Measurements from ENCODE around the gene RAI14. TPM values are rescaled to one million over a fixed set of nuclear protein-coding genes. Genes with fewer than 3 reads are reported as not detected.

Gene RAI14
- total RNA-seq, 1 experiment from 2014 or later, result 71.5 TPM

DNA sequence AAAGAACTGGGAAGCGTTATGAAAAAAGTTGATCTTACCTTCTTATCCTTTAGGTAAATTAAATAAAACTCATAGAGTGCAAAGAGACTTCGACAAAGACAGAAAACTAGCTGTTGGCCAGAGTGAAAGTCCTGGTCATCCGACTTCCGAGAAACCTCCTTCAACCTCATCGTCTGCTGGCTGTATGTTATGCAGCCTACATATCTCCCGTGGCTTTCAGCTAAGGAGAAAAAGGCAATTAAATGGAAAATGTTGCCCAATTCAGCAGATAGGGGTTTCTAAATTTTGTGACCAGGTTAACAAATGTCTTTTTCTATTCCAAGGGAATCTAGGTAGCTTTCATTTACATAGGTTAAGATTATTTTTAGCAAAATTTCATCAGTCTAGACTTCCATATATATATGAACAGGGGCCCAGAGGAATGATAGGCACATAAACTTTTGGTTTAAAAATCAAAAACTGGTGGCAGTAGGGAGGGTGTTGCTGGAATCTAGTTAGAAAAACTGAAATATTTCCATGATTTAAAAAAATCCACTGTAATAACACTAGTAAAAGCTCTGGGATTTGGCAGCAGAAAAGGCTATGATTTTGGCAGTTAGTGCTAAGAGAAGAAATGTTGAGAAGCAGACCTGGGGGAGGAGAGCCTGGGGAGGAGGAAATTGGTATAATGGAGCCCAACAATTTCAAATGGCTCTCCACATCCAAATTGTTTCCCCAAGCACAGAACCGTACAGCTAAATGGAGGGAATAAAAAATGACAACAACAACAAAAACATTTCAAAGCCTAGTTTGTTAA is 32.1 kb downstream of the RAI14 start:
- BruUV-seq (replicated peaks), result no TSS peak
- Histone ChIP-seq H3K9me3 (no peaks in the 10 kb centered on the region), H3K4me3 (ENCODE audit: low read depth, low read length) (no peak overlapping the region), H3K27me3 (replicated peaks; ENCODE audit: control insufficient read depth, insufficient read depth, low read length) (no peaks in the 10 kb centered on the region), H3K36me3 (ENCODE audit: control insufficient read depth, insufficient read depth, low read length) (no peaks in the 10 kb centered on the region), H3K4me1 (peaks cover 45% of the 10 kb centered on the region)
- Mint-ChIP-seq H3K27me3 (ENCODE audit: insufficient read depth, unreplicated experiment) (no peaks in the 10 kb centered on the region), H3K9me3 (ENCODE audit: unreplicated experiment) (no peaks in the 10 kb centered on the region), H3K36me3 (ENCODE audit: insufficient read depth, unreplicated experiment) (peaks cover 36% of the 10 kb centered on the region), H3K27ac (ENCODE audit: unreplicated experiment) (peak overlapping the region; percentile 88), H3K4me3 (ENCODE audit: unreplicated experiment) (no peak overlapping the region), H3K4me1 (ENCODE audit: low read depth, unreplicated experiment) (peaks cover 34% of the 10 kb centered on the region)
- ChIA-PET CTCF (no interaction called here), POLR2A (no interaction called here)
- TF ChIP-seq, protein P1, sequence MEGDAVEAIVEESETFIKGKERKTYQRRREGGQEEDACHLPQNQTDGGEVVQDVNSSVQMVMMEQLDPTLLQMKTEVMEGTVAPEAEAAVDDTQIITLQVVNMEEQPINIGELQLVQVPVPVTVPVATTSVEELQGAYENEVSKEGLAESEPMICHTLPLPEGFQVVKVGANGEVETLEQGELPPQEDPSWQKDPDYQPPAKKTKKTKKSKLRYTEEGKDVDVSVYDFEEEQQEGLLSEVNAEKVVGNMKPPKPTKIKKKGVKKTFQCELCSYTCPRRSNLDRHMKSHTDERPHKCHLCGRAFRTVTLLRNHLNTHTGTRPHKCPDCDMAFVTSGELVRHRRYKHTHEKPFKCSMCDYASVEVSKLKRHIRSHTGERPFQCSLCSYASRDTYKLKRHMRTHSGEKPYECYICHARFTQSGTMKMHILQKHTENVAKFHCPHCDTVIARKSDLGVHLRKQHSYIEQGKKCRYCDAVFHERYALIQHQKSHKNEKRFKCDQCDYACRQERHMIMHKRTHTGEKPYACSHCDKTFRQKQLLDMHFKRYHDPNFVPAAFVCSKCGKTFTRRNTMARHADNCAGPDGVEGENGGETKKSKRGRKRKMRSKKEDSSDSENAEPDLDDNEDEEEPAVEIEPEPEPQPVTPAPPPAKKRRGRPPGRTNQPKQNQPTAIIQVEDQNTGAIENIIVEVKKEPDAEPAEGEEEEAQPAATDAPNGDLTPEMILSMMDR (IDR thresholded peaks at IDR 0.05; ENCODE audit: insufficient read depth in 1 of 2, low read depth in 1 of 2, low read length in 1 of 2, severe bottlenecking in 1 of 2, unreplicated experiment in 1 of 2), result no peak
- no peak for DNase-seq
- intact Hi-C loops (cut with micrococcal nuclease; ENCODE audit: unreplicated experiment), result loop anchor here (5.0 kb wide), 2 partner anchors 149 to 201 kb away; partner anchors contain the start of gene TTC23L

DNA sequence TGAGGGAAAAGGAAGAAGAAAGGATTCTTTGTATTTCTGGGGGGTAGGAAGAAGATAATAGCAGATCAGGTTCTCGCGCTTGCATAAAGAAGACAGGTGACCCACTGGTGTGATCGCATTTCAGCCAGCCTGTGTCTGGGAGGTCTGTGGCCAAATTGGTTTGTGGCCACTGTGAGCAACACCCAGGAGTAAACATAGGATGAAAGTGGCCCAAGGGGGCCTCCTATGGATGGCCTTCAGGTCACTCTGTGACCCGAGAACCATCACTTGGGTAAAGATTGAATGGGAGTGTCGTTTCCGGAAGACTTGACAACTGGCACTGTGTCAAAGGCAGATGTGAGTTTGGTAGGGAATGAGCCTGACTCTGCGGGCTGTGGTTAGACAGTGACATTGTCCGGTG is 34.2 kb downstream of the RAI14 start:
- POLR2A ChIA-PET, result no interaction called here
- BruUV-seq (replicated peaks), result no TSS peak
- Histone ChIP-seq H3K36me3 (ENCODE audit: control insufficient read depth, insufficient read depth, low read length) (no peaks in the 10 kb centered on the region), H3K9me3 (no peaks in the 10 kb centered on the region), H3K4me1 (peaks cover 25% of the 10 kb centered on the region), H3K27me3 (replicated peaks; ENCODE audit: control insufficient read depth, insufficient read depth, low read length) (no peaks in the 10 kb centered on the region), H3K4me3 (ENCODE audit: low read depth, low read length) (no peak overlapping the region)
- no peak for DNase-seq
- H3K27me3 Mint-ChIP-seq (ENCODE audit: insufficient read depth, unreplicated experiment), result no peaks in the 10 kb centered on the region
- CTCF ChIA-PET, result no interaction called here
- H3K4me1 Mint-ChIP-seq (ENCODE audit: low read depth, unreplicated experiment), result peaks cover 36% of the 10 kb centered on the region
- no peak overlapping the region for H3K4me3 Mint-ChIP-seq (ENCODE audit: unreplicated experiment)
- H3K36me3 Mint-ChIP-seq (ENCODE audit: insufficient read depth, unreplicated experiment), result peaks cover 27% of the 10 kb centered on the region
- H3K9me3 Mint-ChIP-seq (ENCODE audit: unreplicated experiment), result no peaks in the 10 kb centered on the region
- H3K27ac Mint-ChIP-seq (ENCODE audit: unreplicated experiment), result no peak overlapping the region
- TF ChIP-seq, protein P1 (IDR thresholded peaks at IDR 0.05; ENCODE audit: insufficient read depth in 1 of 2, low read depth in 1 of 2, low read length in 1 of 2, severe bottlenecking in 1 of 2, unreplicated experiment in 1 of 2), result no peak
- intact Hi-C loops (cut with micrococcal nuclease; ENCODE audit: unreplicated experiment), result no loop called here

DNA sequence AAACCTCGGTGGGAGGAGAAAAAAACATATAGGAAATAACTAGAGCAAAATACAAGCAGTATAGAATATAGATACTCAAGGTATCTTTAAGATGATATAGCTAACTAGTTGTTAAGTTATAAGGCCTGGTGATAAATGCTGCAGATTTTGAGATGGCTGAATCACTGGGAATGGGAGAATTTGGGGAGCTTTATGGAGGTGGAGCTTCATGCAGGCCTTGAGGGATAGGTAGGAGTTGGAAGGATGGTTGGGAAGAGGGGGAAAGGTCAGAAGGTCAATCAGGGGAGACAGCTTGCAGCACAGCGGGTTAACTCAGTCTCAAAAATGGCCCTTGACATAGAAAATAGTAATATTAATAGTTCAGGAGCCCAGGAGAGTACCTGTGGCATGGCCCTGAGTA is 34.8 kb downstream of the RAI14 start:
- intact Hi-C loops (cut with micrococcal nuclease; ENCODE audit: unreplicated experiment), result no loop called here
- peaks cover 30% of the 10 kb centered on the region for H3K4me1 Mint-ChIP-seq (ENCODE audit: low read depth, unreplicated experiment)
- no peak overlapping the region for H3K4me3 ChIP-seq (ENCODE audit: low read depth, low read length)
- H3K4me1 ChIP-seq, result peaks cover 19% of the 10 kb centered on the region
- DNase-seq, result no peak
- no peak overlapping the region for H3K4me3 Mint-ChIP-seq (ENCODE audit: unreplicated experiment)
- no TSS peak for BruUV-seq (replicated peaks)
- H3K27me3 Mint-ChIP-seq (ENCODE audit: insufficient read depth, unreplicated experiment), result no peaks in the 10 kb centered on the region
- no peak overlapping the region for H3K27ac Mint-ChIP-seq (ENCODE audit: unreplicated experiment)
- POLR2A ChIA-PET, result no interaction called here
- no peaks in the 10 kb centered on the region for H3K27me3 ChIP-seq (replicated peaks; ENCODE audit: control insufficient read depth, insufficient read depth, low read length)
- no peaks in the 10 kb centered on the region for H3K9me3 Mint-ChIP-seq (ENCODE audit: unreplicated experiment)
- CTCF ChIA-PET, result no interaction called here
- TF ChIP-seq, protein P1 (IDR thresholded peaks at IDR 0.05; ENCODE audit: insufficient read depth in 1 of 2, low read depth in 1 of 2, low read length in 1 of 2, severe bottlenecking in 1 of 2, unreplicated experiment in 1 of 2), result no peak
- H3K36me3 ChIP-seq (ENCODE audit: control insufficient read depth, insufficient read depth, low read length), result no peaks in the 10 kb centered on the region
- H3K36me3 Mint-ChIP-seq (ENCODE audit: insufficient read depth, unreplicated experiment), result peaks cover 27% of the 10 kb centered on the region
- no peaks in the 10 kb centered on the region for H3K9me3 ChIP-seq
